ENCODE data around the gene WDR27. TPM values are rescaled to one million over a fixed set of nuclear protein-coding genes. Genes with fewer than 3 reads are reported as not detected.
A peak's percentile ranks its signal among the peaks of the same experiment; 100 is the strongest.

WDR27 gene
- total and polyA plus RNA-seq, 10 donors = 17.6 to 69.5 (median 45.7) TPM

DNA sequence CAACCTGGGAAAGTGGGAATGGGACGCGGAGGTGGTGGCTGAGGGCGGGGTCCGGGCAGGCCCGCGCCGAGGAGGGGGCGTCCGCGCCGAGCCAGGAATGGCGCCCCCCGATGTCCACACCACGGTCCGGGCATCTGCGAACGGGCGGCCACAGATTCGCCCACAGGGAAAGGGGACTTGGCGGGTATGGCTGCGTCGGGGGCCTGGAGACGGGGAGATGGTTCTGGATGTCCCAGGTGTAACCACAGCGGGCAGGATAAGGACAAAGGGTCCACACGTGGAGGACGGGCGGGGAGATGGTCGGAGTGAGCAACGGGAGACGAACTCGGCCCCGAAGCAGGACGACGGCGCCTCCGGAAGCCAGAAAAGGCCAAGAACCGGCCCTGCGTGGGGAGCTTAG, 124.6 kb downstream of the WDR27 start:
- H3K4me1 ChIP-seq = no peaks in the 10 kb centered on the region
- peaks cover 0 to 11% (median 0%) of the 10 kb centered on the region in 6 donors for H3K36me3 ChIP-seq
- no peak for DNase-seq
- no peaks in the 10 kb centered on the region for H3K27me3 ChIP-seq (replicated peaks in 1 of 7)
- TF ChIP-seq POLR2AphosphoS5 (IDR thresholded peaks at IDR 0.05) (no peak), POLR2A (IDR thresholded peaks at IDR 0.05) (no peak)
- TF ChIP-seq, protein P1, sequence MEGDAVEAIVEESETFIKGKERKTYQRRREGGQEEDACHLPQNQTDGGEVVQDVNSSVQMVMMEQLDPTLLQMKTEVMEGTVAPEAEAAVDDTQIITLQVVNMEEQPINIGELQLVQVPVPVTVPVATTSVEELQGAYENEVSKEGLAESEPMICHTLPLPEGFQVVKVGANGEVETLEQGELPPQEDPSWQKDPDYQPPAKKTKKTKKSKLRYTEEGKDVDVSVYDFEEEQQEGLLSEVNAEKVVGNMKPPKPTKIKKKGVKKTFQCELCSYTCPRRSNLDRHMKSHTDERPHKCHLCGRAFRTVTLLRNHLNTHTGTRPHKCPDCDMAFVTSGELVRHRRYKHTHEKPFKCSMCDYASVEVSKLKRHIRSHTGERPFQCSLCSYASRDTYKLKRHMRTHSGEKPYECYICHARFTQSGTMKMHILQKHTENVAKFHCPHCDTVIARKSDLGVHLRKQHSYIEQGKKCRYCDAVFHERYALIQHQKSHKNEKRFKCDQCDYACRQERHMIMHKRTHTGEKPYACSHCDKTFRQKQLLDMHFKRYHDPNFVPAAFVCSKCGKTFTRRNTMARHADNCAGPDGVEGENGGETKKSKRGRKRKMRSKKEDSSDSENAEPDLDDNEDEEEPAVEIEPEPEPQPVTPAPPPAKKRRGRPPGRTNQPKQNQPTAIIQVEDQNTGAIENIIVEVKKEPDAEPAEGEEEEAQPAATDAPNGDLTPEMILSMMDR (IDR thresholded peaks at IDR 0.05 in 8 of 11, conservative IDR thresholded peaks at IDR 0.05 in 3 of 11) = no peak
- peak overlapping the region in 1 of 8 donors; percentile 6 for H3K4me3 ChIP-seq
- intact Hi-C loops (cut with DNase I; ENCODE audit: low total_unique reads) = no loop called here
- no peaks in the 10 kb centered on the region for H3K9me3 ChIP-seq
- 82 to 94% (median 87%) methylated on average over 37 to 38 of the region's 38 CpGs for WGBS, 5 donors
- H3K27ac ChIP-seq = no peak overlapping the region

DNA sequence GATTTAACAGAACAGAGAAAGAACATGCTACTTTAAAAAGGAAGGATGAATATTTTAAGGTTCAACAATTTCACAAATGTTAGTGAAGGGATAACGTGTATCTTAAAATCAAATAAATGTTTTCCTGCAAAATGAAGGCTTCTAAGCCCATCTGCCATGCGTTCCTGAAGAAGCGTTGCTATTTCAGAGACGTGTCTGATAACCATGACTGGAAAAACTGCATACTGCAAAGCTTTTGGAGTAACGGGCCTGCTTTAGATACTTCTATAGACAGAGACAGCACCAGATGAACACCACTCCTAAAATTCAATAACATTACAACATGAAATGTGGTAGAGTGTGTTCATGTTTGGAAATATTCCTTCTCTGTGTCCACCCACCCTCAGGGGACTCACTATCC, 126.0 kb downstream of the WDR27 start:
- Histone ChIP-seq H3K4me3 (no peak overlapping the region), H3K36me3 (no peaks in the 10 kb centered on the region), H3K27ac (no peak overlapping the region), H3K4me1 (no peaks in the 10 kb centered on the region), H3K9me3 (no peaks in the 10 kb centered on the region), H3K27me3 (replicated peaks in 1 of 7) (no peaks in the 10 kb centered on the region)
- no peak for DNase-seq
- intact Hi-C loops (cut with DNase I; ENCODE audit: low total_unique reads) = no loop called here
- WGBS, 5 donors = 91 to 96% (median 93%) methylated on average over 5 of the region's 5 CpGs
- no peak for TF ChIP-seq POLR2AphosphoS5 (IDR thresholded peaks at IDR 0.05)
- TF ChIP-seq, protein P1 (IDR thresholded peaks at IDR 0.05 in 8 of 11, conservative IDR thresholded peaks at IDR 0.05 in 3 of 11) = no peak
- TF ChIP-seq POLR2A (IDR thresholded peaks at IDR 0.05) = no peak

DNA sequence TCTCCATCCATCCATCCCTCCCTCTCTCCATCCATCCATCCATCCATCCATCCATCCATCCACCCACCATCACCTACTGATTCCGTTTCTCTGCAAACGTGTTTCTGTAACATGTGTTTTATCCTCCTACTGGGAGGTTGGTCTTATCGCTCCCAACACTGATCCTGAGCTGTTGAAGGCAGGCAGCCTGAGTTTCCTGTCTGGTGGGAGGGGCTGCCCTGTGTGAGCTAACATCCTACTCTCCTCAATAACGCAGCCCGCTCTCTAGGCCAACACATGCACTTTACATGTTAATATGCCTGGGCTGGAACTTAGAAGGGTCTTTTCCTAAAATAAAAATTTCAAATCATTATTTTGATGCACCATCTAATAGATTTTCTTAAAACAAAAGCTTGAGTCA, 126.5 kb downstream of the WDR27 start:
- H3K4me1 ChIP-seq = no peaks in the 10 kb centered on the region
- H3K27ac ChIP-seq = no peak overlapping the region
- 60 to 78% (median 69%) methylated on average over 5 of the region's 5 CpGs for WGBS, 5 donors
- H3K9me3 ChIP-seq = no peaks in the 10 kb centered on the region
- TF ChIP-seq POLR2A (IDR thresholded peaks at IDR 0.05) (no peak), POLR2AphosphoS5 (IDR thresholded peaks at IDR 0.05) (no peak)
- TF ChIP-seq, protein P1 (IDR thresholded peaks at IDR 0.05 in 8 of 11, conservative IDR thresholded peaks at IDR 0.05 in 3 of 11) = no peak
- H3K4me3 ChIP-seq = no peak overlapping the region
- no peaks in the 10 kb centered on the region for H3K27me3 ChIP-seq (replicated peaks in 1 of 7)
- intact Hi-C loops (cut with DNase I; ENCODE audit: low total_unique reads) = no loop called here
- no peak for DNase-seq
- no peaks in the 10 kb centered on the region for H3K36me3 ChIP-seq

DNA sequence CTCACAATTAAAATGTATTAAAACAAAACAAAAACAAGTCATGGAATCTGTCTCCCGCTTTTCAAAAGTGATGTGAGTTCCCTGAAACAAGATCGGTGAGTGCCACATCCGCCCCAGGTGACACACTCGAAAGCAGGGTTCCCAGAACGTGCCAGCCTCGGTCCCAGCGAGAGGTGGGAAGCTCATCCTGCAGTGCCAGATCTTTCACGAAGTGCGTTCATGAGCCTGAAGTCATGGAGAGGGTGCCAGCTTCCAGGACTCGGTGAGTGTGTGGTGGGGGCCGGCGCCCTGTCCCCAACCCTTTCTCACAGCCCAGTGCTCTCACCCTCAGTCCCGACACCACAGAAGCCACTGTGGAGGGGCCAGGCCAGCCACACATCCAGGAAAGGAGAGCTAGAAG, 127.4 kb downstream of the WDR27 start:
- intact Hi-C loops (cut with DNase I; ENCODE audit: low total_unique reads) = no loop called here
- Histone ChIP-seq H3K36me3 (no peaks in the 10 kb centered on the region), H3K9me3 (no peaks in the 10 kb centered on the region), H3K27ac (no peak overlapping the region), H3K4me3 (no peak overlapping the region), H3K4me1 (no peaks in the 10 kb centered on the region), H3K27me3 (replicated peaks in 1 of 7) (no peaks in the 10 kb centered on the region)
- DNase-seq = no peak
- 80 to 94% (median 86%) methylated on average over 13 of the region's 13 CpGs for WGBS, 5 donors
- TF ChIP-seq POLR2A (IDR thresholded peaks at IDR 0.05) (no peak), POLR2AphosphoS5 (IDR thresholded peaks at IDR 0.05) (no peak)
- TF ChIP-seq, protein P1 (IDR thresholded peaks at IDR 0.05 in 8 of 11, conservative IDR thresholded peaks at IDR 0.05 in 3 of 11) = no peak

Data from spleen (tissue), 11 donors.